Gastroesophageal sphincter (tissue), 4 donors: ENCODE results near the gene ARRDC4. TPM values are rescaled to one million over a fixed set of nuclear protein-coding genes. Genes with fewer than 3 reads are reported as not detected.

ENCODE experiments used
- ATAC-seq: fragments of 150-250 bp; one replicate; pipeline ENCODE4 v1.9.1; 2016; ENCODE audit warnings: mild to moderate bottlenecking, moderate library complexity
- H3K27ac ChIP-seq, 4 donors: fragments of 200-600 bp; sonication (generic) in 3 of 4; 1 replicate in 3 of 4; 2 replicates in 1 of 4; pipeline ENCODE4 v1.5.1; 2016 to 2019
- H3K27me3 ChIP-seq: fragments of 200-600 bp; sonication (generic); one replicate; pipeline ENCODE4 v1.5.1; 2019
- H3K36me3 ChIP-seq, 2 donors: fragments of 200-600 bp; sonication (generic); one replicate each; pipeline ENCODE4 v1.5.1; 2019; ENCODE audit warnings: control low read depth in 1 of 2
- H3K4me1 ChIP-seq, 3 donors: fragments of 200-600 bp; sonication (generic); 1 replicate in 2 of 3; 2 replicates in 1 of 3; pipeline ENCODE4 v1.5.1; 2016 to 2019; ENCODE audit warnings: control low read depth in 2 of 3
- H3K4me3 ChIP-seq, 2 donors: fragments of 200-600 bp; sonication (generic); one replicate each; pipeline ENCODE4 v1.5.1; 2019; ENCODE audit warnings: mild to moderate bottlenecking in 1 of 2, moderate library complexity in 1 of 2
- H3K9me3 ChIP-seq, 3 donors: fragments of 200-600 bp; sonication (generic); one replicate each; pipeline ENCODE4 v1.5.1; 2017 to 2019; ENCODE audit warnings: control low read depth in 2 of 3
- EP300 ChIP-seq: sonication (generic); formaldehyde crosslinking; IDR thresholded peaks from one replicate; pipeline ENCODE4 v1.6.1; 2017; ENCODE audit warnings: antibody characterized with exemption, mild to moderate bottlenecking
- POLR2A ChIP-seq, 2 donors: fragments of 450-650 bp; IDR thresholded peaks; one replicate each; pipeline ENCODE4 v1.6.1; 2017; ENCODE audit warnings: antibody characterized with exemption in 2 of 2, mild to moderate bottlenecking in 2 of 2, moderate library complexity in 1 of 2
- POLR2AphosphoS5 ChIP-seq: sonication (generic); formaldehyde crosslinking; IDR thresholded peaks from one replicate; pipeline ENCODE4 v1.6.1; 2017; ENCODE audit warnings: antibody characterized with exemption
- WGBS, 2 donors: methylation state at CpG; one replicate each; pipeline ENCODE4 v1.1.5; 2018; ENCODE audit warnings: low coverage in 1 of 2; 5-methylcytosine and 5-hydroxymethylcytosine counted together
- total RNA-seq, 4 donors: library from RNA; depleted of rRNA; stranded (reverse); fragments of >200 nt; gene quantifications; one replicate each; pipeline ENCODE4 v1.1.0, GENCODE V29; 2016
- TF ChIP-seq, protein P1 (sequence below), 4 experiments: fragments of 200-600 bp in 2 of 4; fragments of 450-650 bp in 2 of 4; sonication (generic) in 1 of 4; IDR thresholded peaks; one replicate each; pipeline ENCODE4 v1.5.1; 2017 to 2019; ENCODE audit warnings: antibody characterized with exemption in 4 of 4, mild to moderate bottlenecking in 2 of 4, moderate library complexity in 2 of 4

ARRDC4 gene
- total RNA-seq, 4 donors from 2014 or later, result 49.5 to 176 (median 116) TPM

DNA sequence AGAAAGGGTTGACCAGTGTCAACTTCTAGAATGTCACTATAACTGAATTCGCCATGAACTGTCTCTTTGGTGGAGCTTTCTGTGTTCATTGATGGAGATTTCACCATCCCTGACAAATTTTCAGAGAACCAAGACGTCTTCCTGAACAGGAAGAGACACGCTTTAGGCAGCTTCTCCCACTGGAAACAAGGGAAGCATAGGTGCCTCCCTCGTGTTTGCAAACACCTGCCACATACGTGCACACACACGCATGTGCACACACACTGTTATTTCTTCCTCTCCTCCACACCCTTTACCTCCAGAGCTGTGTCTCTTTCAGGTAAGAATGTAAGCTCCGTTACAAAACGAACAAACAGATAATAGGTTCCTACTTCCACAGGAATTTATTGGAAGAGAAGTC lies 15.6 kb downstream of the ARRDC4 start:
- no peaks in the 10 kb centered on the region for H3K9me3 ChIP-seq
- H3K36me3 ChIP-seq, result peaks cover 4 to 33% of the 10 kb centered on the region in 2 donors
- TF ChIP-seq, protein P1, sequence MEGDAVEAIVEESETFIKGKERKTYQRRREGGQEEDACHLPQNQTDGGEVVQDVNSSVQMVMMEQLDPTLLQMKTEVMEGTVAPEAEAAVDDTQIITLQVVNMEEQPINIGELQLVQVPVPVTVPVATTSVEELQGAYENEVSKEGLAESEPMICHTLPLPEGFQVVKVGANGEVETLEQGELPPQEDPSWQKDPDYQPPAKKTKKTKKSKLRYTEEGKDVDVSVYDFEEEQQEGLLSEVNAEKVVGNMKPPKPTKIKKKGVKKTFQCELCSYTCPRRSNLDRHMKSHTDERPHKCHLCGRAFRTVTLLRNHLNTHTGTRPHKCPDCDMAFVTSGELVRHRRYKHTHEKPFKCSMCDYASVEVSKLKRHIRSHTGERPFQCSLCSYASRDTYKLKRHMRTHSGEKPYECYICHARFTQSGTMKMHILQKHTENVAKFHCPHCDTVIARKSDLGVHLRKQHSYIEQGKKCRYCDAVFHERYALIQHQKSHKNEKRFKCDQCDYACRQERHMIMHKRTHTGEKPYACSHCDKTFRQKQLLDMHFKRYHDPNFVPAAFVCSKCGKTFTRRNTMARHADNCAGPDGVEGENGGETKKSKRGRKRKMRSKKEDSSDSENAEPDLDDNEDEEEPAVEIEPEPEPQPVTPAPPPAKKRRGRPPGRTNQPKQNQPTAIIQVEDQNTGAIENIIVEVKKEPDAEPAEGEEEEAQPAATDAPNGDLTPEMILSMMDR (IDR thresholded peaks at IDR 0.05), result no peak
- TF ChIP-seq EP300 (no peak), POLR2A (IDR thresholded peaks at IDR 0.05) (no peak), POLR2AphosphoS5 (no peak)
- H3K4me3 ChIP-seq, result no peak overlapping the region
- peaks cover 0 to 12% (median 5%) of the 10 kb centered on the region in 3 donors for H3K4me1 ChIP-seq
- no peak overlapping the region for H3K27ac ChIP-seq
- no peak for ATAC-seq
- 85 to 88% methylated on average over 1 to 8 of the region's 8 CpGs for WGBS, 2 donors
- H3K27me3 ChIP-seq, result no peaks in the 10 kb centered on the region

DNA sequence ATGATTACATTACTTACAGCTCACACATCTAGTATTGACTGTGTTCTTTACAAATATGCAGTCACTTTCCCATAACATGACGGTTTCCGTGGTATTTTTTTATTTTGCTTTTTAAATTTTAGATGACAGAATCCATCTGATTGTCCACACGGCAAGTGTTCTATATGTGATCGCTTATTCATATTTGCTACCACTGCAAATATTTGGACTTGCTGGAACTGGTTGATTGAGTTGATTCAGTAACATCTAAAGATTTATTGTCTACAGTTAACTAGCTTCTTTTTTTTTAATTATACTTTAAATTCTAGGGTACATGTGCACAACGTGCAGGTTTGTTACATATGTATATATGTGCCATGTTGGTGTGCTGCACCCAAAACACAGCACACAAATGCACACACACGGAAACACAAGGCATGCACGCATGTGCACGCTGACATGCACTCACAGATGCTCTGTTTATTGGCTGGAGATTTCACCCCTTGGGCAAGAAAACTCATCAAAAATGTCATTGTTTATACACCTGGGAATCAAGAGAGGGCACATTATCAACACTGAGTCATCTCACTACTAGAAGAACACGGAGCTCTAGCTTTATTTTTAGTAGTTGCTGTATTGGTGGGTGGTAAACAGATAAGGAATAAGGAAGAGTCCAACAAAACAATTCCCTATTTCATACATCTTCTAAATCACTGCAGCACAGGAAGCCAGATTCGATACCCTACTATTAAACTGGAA lies 16.4 kb downstream of the ARRDC4 start:
- Histone ChIP-seq H3K36me3 (peaks cover 0 to 25% of the 10 kb centered on the region in 2 donors), H3K4me1 (peaks cover 0 to 12% (median 5%) of the 10 kb centered on the region in 3 donors), H3K27ac (no peak overlapping the region), H3K4me3 (no peak overlapping the region), H3K9me3 (no peaks in the 10 kb centered on the region), H3K27me3 (no peaks in the 10 kb centered on the region)
- WGBS, 2 donors, result 64 to 70% methylated on average over 10 of the region's 10 CpGs
- ATAC-seq, result no peak
- TF ChIP-seq POLR2A (IDR thresholded peaks at IDR 0.05), result no peak
- TF ChIP-seq, protein P1 (IDR thresholded peaks at IDR 0.05), result no peak
- no peak for TF ChIP-seq EP300
- TF ChIP-seq POLR2AphosphoS5, result no peak

DNA sequence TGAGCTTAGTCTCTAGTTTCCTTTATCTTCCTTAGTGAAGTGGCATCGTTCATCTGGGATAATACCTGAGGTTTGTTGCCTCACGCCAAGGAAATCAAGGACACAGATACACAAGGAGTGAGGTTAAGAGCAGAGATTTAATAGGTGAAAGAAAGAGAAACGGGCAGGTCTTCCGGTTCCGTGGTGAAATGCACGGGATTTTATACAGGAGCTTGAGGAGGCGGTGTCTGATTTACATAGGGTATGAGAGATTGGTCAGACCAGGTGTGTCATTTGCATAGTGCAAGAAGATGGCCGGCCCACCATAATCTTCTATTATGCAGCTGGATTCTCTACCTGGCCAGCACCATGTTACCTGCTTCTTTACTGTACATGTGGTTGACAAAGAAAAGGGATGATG lies 17.2 kb downstream of the ARRDC4 start:
- H3K27ac ChIP-seq, result no peak overlapping the region
- no peak for ATAC-seq
- peaks cover 0 to 12% (median 3%) of the 10 kb centered on the region in 3 donors for H3K4me1 ChIP-seq
- TF ChIP-seq, protein P1 (IDR thresholded peaks at IDR 0.05), result no peak
- no peak for TF ChIP-seq POLR2AphosphoS5
- TF ChIP-seq EP300, result no peak
- no peak for TF ChIP-seq POLR2A (IDR thresholded peaks at IDR 0.05)
- H3K9me3 ChIP-seq, result no peaks in the 10 kb centered on the region
- no peak overlapping the region for H3K4me3 ChIP-seq
- H3K27me3 ChIP-seq, result no peaks in the 10 kb centered on the region
- H3K36me3 ChIP-seq, result peaks cover 0 to 17% of the 10 kb centered on the region in 2 donors
- 78 to 88% methylated on average over 6 to 8 of the region's 8 CpGs for WGBS, 2 donors

DNA sequence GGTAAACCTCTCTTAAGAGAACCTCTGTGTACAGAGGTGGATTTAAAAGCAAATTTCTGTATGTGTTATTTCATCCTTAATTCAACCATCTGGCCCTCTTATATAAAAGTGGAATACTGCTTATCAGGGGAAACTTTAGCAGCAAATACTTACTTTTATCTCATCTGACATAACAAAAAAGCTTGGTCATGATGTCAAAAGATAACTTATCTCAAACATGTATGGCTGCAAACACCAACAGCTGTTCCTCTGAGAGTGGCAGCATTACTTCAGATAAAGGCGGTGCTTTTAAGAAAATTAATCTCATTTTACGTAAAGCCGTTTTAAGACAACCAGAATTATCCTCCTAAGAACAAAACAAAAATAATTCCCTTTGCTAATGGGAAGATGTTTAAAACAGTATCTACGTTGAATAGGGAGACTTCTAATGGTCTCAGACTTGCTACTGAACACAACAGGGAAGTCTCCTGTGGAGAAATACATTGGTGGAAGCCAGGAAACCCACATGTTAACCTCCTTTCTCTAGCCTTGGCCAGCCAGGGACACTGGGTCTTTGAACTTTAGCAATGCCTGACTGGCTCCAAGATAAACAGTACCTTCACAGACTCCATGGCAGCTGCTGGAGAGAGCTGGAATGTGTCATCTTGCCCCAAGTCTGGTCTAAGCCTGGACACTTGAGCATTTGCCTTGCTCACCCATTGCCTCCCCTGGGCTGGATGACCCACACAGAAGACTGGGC lies 18.1 kb downstream of the ARRDC4 start:
- Histone ChIP-seq H3K9me3 (no peaks in the 10 kb centered on the region), H3K4me3 (no peak overlapping the region), H3K27me3 (no peaks in the 10 kb centered on the region), H3K4me1 (peaks cover 0 to 12% (median 3%) of the 10 kb centered on the region in 3 donors), H3K27ac (peak overlapping the region in 2 of 4 donors; percentile 5 to 32), H3K36me3 (peaks cover 0 to 8% of the 10 kb centered on the region in 2 donors)
- TF ChIP-seq POLR2A (IDR thresholded peaks at IDR 0.05), result no peak
- TF ChIP-seq, protein P1 (IDR thresholded peaks at IDR 0.05), result no peak
- TF ChIP-seq POLR2AphosphoS5, result no peak
- TF ChIP-seq EP300, result no peak
- peak; percentile 63 for ATAC-seq
- WGBS, 2 donors, result 57 to 60% methylated on average over 4 of the region's 4 CpGs
